Stomach (tissue), 9 donors: Measurements from ENCODE around the gene TPPP. TPM values are rescaled to one million over a fixed set of nuclear protein-coding genes. Genes with fewer than 3 reads are reported as not detected.

Source experiments
- DNase-seq, 2 donors: peaks; one replicate each; pipeline versions ENCODE4 v3.0.0 to v3.0.0-alpha.2; 2013 to 2019
- H3K27ac ChIP-seq, 5 donors: fragments of 200-600 bp in 4 of 5; sonication (generic) in 4 of 5; one replicate each; pipeline ENCODE4 v1.5.1; 2013 to 2019; ENCODE audit warnings: mild to moderate bottlenecking in 1 of 5, moderate library complexity in 1 of 5
- H3K27me3 ChIP-seq, 3 donors: fragments of 200-600 bp; sonication (generic); one replicate each; pipeline ENCODE4 v1.5.1; 2017 to 2019; ENCODE audit warnings: mixed run types in 1 of 3
- H3K36me3 ChIP-seq, 4 donors: fragments of 200-600 bp; sonication (generic); 1 replicate in 3 of 4; 2 replicates in 1 of 4; pipeline ENCODE4 v1.5.1; 2016 to 2019
- H3K4me1 ChIP-seq, 4 donors: fragments of 200-600 bp; sonication (generic); one replicate each; pipeline ENCODE4 v1.5.1; 2016 to 2019
- H3K4me3 ChIP-seq, 4 donors: fragments of 200-600 bp; sonication (generic) in 3 of 4; one replicate each; pipeline ENCODE4 v1.5.1; 2016 to 2019; ENCODE audit warnings: mild to moderate bottlenecking in 1 of 4
- H3K9me3 ChIP-seq, 4 donors: fragments of 200-600 bp; sonication (generic); one replicate each; pipeline ENCODE4 v1.5.1; 2016 to 2019
- EP300 ChIP-seq: sonication (generic); formaldehyde crosslinking; IDR thresholded peaks from one replicate; pipeline ENCODE4 v1.6.1; 2017; ENCODE audit warnings: antibody characterized with exemption
- POLR2A ChIP-seq, 4 donors: fragments of 450-650 bp; IDR thresholded peaks; one replicate each; pipeline ENCODE4 v1.6.1; 2016; ENCODE audit warnings: antibody characterized with exemption in 4 of 4, control low read depth in 2 of 4, mild to moderate bottlenecking in 1 of 4, moderate library complexity in 1 of 4
- POLR2AphosphoS5 ChIP-seq, 3 donors: sonication (generic); formaldehyde crosslinking; IDR thresholded peaks; one replicate each; pipeline ENCODE4 v1.6.1; 2016; ENCODE audit warnings: antibody characterized with exemption in 3 of 3
- WGBS, 5 donors: extraction: QIAGEN DNeasy Blood & Tissue Kit in 3 of 5; methylation state at CpG; one replicate each; pipeline versions ENCODE4 v1.1.5 to v1.1.7; 2013 to 2018; 5-methylcytosine and 5-hydroxymethylcytosine counted together
- intact Hi-C: fragments of 100-400 bp; cut with DNase I; formaldehyde crosslinking; loops from one replicate; pipeline ENCODE4 v1.15.1; 2023; ENCODE audit warnings: low total_unique reads
- polyA plus RNA-seq, 3 donors: library from polyadenylated mRNA; stranded (reverse); fragments of 200-250 nt; gene quantifications; one replicate each; pipeline ENCODE4 v1.2.3, GENCODE V29; 2013
- total RNA-seq, 5 donors: library from RNA; depleted of rRNA; stranded (reverse); fragments of >200 nt; gene quantifications; one replicate each; pipeline versions ENCODE4 v1.1.0 to v1.2.3, GENCODE V29; 2014 to 2016
- TF ChIP-seq, protein P1 (sequence below), 7 experiments: fragments of 450-650 bp in 4 of 7; fragments of 200-600 bp in 3 of 7; sonication (generic) in 3 of 7; IDR thresholded peaks; one replicate each; pipeline ENCODE4 v1.5.1; 2016 to 2019; ENCODE audit warnings: antibody characterized with exemption in 7 of 7, control low read depth in 2 of 7, mild to moderate bottlenecking in 1 of 7
- donor health status: healthy with polysubstance abuse.
- donor health status: Bipolar disorder and iron deficiency.
- donor health status: healthy.

Gene TPPP
- total and polyA plus RNA-seq, 8 donors: 1.2 to 11.0 (median 2.7) TPM

DNA sequence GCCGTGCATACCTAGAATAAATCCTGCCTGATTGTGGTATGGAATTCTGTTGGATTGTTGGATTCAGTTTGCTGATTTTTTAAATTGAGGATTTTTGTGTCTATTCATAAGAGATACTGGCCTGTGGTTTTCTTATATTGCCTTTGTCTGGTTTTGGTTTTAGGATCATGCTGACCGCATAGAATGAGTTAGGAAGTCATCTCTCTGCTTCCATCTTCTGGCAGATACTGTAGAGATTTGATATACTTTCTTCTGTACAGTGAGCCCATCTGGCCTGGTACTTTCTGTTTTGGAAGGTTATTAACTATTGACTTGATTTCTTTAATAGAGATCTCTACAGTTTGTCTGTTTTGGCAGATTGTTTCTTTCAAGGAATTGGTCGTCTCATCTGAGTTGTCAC, 66.3 kb downstream of the TPPP start:
- 80 to 82% (median 81%) methylated on average over 3 of the region's 3 CpGs for WGBS, 5 donors
- intact Hi-C loops: no loop called here

DNA sequence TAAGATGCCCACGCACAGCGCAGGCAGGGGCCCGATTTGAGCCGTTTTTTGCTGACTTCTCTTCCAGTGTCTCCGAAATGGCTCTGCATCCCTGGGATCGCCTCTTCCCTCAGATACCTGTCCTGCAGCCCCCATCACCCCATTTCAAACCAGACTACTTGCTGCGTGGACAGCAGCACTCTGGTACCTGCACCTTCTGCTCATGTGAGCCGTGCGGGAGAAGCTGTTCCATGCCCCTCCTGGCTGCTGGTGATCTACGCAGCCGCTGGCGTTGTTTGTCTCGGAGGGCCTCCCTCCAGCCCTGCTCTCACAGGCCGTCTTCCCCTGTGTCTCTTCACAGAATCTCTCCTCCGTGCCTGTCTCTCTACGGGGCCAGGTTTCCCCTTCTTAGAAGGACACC, 67.6 kb downstream of the TPPP start:
- Histone ChIP-seq H3K27me3 (no peaks in the 10 kb centered on the region), H3K4me3 (no peak overlapping the region), H3K9me3 (no peaks in the 10 kb centered on the region), H3K27ac (no peak overlapping the region), H3K36me3 (peaks cover 5 to 76% (median 68%) of the 10 kb centered on the region in 4 donors), H3K4me1 (no peaks in the 10 kb centered on the region)
- DNase-seq: no peak
- intact Hi-C loops: no loop called here
- TF ChIP-seq POLR2AphosphoS5 (IDR thresholded peaks at IDR 0.05): no peak
- TF ChIP-seq, protein P1, sequence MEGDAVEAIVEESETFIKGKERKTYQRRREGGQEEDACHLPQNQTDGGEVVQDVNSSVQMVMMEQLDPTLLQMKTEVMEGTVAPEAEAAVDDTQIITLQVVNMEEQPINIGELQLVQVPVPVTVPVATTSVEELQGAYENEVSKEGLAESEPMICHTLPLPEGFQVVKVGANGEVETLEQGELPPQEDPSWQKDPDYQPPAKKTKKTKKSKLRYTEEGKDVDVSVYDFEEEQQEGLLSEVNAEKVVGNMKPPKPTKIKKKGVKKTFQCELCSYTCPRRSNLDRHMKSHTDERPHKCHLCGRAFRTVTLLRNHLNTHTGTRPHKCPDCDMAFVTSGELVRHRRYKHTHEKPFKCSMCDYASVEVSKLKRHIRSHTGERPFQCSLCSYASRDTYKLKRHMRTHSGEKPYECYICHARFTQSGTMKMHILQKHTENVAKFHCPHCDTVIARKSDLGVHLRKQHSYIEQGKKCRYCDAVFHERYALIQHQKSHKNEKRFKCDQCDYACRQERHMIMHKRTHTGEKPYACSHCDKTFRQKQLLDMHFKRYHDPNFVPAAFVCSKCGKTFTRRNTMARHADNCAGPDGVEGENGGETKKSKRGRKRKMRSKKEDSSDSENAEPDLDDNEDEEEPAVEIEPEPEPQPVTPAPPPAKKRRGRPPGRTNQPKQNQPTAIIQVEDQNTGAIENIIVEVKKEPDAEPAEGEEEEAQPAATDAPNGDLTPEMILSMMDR (IDR thresholded peaks at IDR 0.05): no peak
- 90 to 97% (median 97%) methylated on average over 16 of the region's 16 CpGs for WGBS, 5 donors

More for the DNA sequence above, 66.3 kb downstream of the TPPP start:
- Histone ChIP-seq H3K27ac (no peak overlapping the region), H3K4me1 (no peaks in the 10 kb centered on the region), H3K36me3 (peaks cover 0 to 63% (median 55%) of the 10 kb centered on the region in 4 donors), H3K27me3 (no peaks in the 10 kb centered on the region), H3K4me3 (no peak overlapping the region), H3K9me3 (no peaks in the 10 kb centered on the region)
- DNase-seq: no peak
- TF ChIP-seq POLR2A (IDR thresholded peaks at IDR 0.05) (no peak), POLR2AphosphoS5 (IDR thresholded peaks at IDR 0.05) (no peak)

DNA sequence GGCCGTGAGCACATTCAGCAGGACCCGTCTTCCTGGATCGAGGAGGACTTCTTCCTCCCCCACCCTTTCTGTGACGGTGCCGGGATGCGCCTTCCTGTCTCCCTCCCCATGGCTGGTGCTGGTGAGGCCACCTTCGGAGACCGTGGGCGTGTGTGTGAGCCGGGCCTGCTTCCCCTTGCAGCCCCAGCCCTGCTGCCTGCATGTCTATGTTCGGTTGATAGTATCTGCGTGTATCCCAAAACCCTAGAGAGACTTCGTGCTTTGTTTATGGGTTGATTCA, 68.3 kb downstream of the TPPP start:
- intact Hi-C loops: no loop called here
- no peak for DNase-seq
- peaks cover 11 to 83% (median 75%) of the 10 kb centered on the region in 4 donors for H3K36me3 ChIP-seq

DNA sequence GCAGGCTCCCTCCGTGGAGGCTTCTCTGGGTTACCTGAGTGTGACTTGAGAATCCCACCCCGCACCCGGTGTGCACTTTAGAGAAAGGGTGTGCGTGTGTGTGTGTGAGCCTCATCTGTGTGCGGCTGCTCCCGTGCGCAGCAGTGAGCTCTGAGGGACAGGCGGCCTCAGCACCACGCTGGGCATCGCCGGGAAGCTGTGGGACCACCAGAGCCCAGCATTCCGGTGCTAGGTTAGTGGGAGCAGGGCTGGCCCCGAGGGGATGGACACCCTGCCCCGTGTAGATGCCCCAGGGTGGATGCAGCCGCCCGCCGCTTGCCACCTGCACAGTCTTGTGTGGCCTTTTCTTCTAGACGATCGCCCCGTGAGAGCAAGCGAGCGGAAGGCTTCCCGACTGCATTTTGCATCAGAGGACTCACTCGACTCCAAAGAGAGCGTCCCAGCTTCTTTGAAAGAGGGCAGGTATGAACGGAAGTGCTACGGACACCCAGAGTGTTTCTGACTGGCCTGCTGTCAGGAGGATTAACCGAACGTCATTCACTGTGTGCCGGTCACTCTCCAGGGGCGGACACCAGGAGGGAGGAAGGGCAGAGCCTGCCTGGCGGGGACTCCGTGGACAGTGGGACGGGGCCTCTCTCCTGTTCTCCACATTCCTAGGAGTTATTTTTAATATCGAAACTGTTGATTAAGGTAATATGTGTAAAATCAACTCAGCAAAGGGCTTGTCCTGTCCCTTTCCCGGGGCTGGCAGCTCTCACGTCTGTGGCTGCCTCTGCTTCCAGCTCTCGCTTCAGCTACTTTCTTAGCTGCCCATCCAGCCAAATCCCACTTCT, 68.8 kb downstream of the TPPP start:
- TF ChIP-seq, protein P1 (IDR thresholded peaks at IDR 0.05): no peak
- no peak for TF ChIP-seq POLR2AphosphoS5 (IDR thresholded peaks at IDR 0.05)
- TF ChIP-seq POLR2A (IDR thresholded peaks at IDR 0.05): no peak
- no peak for TF ChIP-seq EP300
- WGBS, 5 donors: 91 to 96% (median 94%) methylated on average over 34 to 38 of the region's 38 CpGs
- Histone ChIP-seq H3K4me3 (no peak overlapping the region), H3K27me3 (no peaks in the 10 kb centered on the region), H3K9me3 (no peaks in the 10 kb centered on the region), H3K27ac (no peak overlapping the region), H3K36me3 (peaks cover 13 to 88% (median 80%) of the 10 kb centered on the region in 4 donors), H3K4me1 (no peaks in the 10 kb centered on the region)
- no peak for DNase-seq
- intact Hi-C loops: no loop called here

More for the DNA sequence above, 68.3 kb downstream of the TPPP start:
- Histone ChIP-seq H3K4me1 (no peaks in the 10 kb centered on the region), H3K27ac (no peak overlapping the region), H3K27me3 (no peaks in the 10 kb centered on the region), H3K4me3 (no peak overlapping the region), H3K9me3 (no peaks in the 10 kb centered on the region)
- TF ChIP-seq POLR2A (IDR thresholded peaks at IDR 0.05) (no peak), EP300 (no peak), POLR2AphosphoS5 (IDR thresholded peaks at IDR 0.05) (no peak)
- TF ChIP-seq, protein P1 (IDR thresholded peaks at IDR 0.05): no peak
- WGBS, 5 donors: 87 to 93% (median 91%) methylated on average over 13 of the region's 13 CpGs

DNA sequence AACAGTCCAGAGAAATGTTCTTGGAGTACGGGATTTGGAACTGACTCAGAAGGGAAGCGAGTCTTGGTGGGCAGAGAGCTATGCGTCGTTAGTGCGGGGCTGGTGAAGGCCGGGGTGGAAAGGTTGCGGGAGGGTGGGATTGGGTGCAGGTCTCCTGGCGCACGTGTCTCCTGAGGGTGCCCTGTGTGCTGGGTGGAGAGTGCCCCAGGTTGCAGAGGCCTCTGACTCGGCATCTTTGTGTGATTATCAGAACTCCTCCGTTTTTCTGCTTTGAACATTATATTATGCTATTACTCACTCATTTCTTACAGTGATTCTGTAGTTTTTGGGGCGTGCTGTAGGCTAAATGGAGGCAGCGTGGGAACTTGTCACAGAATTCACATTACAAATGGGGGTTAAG, 69.6 kb downstream of the TPPP start:
- H3K4me3 ChIP-seq: no peak overlapping the region
- TF ChIP-seq POLR2A (IDR thresholded peaks at IDR 0.05) (no peak), EP300 (no peak), POLR2AphosphoS5 (IDR thresholded peaks at IDR 0.05) (no peak)
- TF ChIP-seq, protein P1 (IDR thresholded peaks at IDR 0.05): no peak
- H3K4me1 ChIP-seq: no peaks in the 10 kb centered on the region
- H3K36me3 ChIP-seq: peaks cover 13 to 89% (median 87%) of the 10 kb centered on the region in 4 donors
- H3K27ac ChIP-seq: no peak overlapping the region
- no peaks in the 10 kb centered on the region for H3K9me3 ChIP-seq
- H3K27me3 ChIP-seq: no peaks in the 10 kb centered on the region
- intact Hi-C loops: no loop called here
- no peak for DNase-seq
- WGBS, 5 donors: 90 to 97% (median 95%) methylated on average over 13 of the region's 13 CpGs
